Stimulated activated naive CD8-positive, alpha-beta T cell treated with anti-CD3 and anti-CD28 coated beads, Interleukin-15, amount 100 ng/mL, for 72 hours (primary cell): ENCODE measurements around the gene NWD2.
A peak's percentile ranks its signal among the peaks of the same experiment; 100 is the strongest.

Experiments
- ATAC-seq: fragments of 150-1000 bp; cut with Tn5 transposase; 2 replicates; pipeline ENCODE4 v1.10.0; 2021; ENCODE audit warnings: mild to moderate bottlenecking, moderate library complexity
- DNase-seq, 2 donors: peaks; one replicate each; pipeline ENCODE4 v3.0.0; 2021 to 2022
- H3K27ac Mint-ChIP-seq, 2 donors: one replicate each; pipeline ENCODE4 v1.8.0; 2022; ENCODE audit warnings: mild to moderate bottlenecking in 2 of 2, mixed read lengths in 2 of 2, moderate library complexity in 2 of 2
- H3K27me3 Mint-ChIP-seq: one replicate; pipeline ENCODE4 v1.8.0; 2022; ENCODE audit warnings: mixed read lengths
- H3K4me1 Mint-ChIP-seq: one replicate; pipeline ENCODE4 v1.8.0; 2022; ENCODE audit warnings: mild to moderate bottlenecking, mixed read lengths
- H3K4me3 Mint-ChIP-seq, 2 donors: one replicate each; pipeline ENCODE4 v1.8.0; 2022; ENCODE audit warnings: mild to moderate bottlenecking in 2 of 2, mixed read lengths in 2 of 2, moderate library complexity in 1 of 2
- H3K9me3 Mint-ChIP-seq, 2 donors: one replicate each; pipeline ENCODE4 v1.8.0; 2022; ENCODE audit warnings: mixed read lengths in 2 of 2

The NWD2 gene

DNA sequence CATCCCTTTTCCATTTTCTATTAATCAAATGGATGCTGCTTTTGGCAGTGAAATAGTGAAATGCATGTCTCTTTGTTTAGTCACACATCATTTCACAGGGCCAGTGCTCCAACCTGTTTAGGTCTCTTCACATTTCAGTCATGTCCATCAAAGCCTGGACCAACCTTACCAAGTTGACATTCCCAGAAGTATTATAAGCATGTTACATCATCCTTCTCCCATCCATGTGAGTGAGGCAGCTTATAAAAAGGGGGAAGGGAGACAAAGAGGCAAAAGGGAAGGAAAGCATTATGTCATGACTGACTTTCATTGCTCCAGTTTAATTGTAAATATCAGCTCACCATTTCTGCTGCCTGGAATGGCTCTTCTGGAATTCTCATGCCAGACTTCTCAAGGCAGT lies 94.4 kb downstream of the NWD2 start:
- Mint-ChIP-seq H3K27ac (no peak overlapping the region), H3K4me1 (no peaks in the 10 kb centered on the region), H3K27me3 (no peaks in the 10 kb centered on the region), H3K4me3 (no peak overlapping the region), H3K9me3 (peaks cover 0 to 16% of the 10 kb centered on the region in 2 donors)
- ATAC-seq (no peak), DNase-seq (no peak)

DNA sequence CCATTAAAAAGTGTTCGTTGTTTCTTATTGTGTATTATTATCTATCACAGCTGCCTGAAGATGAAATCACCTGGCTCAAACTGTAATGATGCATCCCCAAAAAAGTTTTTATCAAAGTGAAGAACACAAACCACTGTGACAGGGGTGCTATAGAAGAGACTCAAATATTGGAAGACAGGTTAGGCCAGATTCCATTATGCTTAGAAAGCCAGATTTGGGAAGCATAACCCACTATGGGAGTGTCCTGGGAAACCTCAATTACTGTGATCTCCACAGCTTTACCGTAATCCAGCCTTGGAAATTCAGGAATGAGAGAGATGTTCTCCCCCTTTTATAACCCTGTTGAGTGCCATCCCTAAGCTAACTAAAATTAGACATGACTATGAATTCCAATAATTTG lies 114.2 kb downstream of the NWD2 start:
- no peak overlapping the region for H3K4me3 Mint-ChIP-seq
- H3K27ac Mint-ChIP-seq, result no peak overlapping the region
- H3K9me3 Mint-ChIP-seq, result peaks cover 0 to 3% of the 10 kb centered on the region in 2 donors
- ATAC-seq (no peak), DNase-seq (no peak)
- H3K27me3 Mint-ChIP-seq, result peaks cover 26% of the 10 kb centered on the region
- no peaks in the 10 kb centered on the region for H3K4me1 Mint-ChIP-seq

DNA sequence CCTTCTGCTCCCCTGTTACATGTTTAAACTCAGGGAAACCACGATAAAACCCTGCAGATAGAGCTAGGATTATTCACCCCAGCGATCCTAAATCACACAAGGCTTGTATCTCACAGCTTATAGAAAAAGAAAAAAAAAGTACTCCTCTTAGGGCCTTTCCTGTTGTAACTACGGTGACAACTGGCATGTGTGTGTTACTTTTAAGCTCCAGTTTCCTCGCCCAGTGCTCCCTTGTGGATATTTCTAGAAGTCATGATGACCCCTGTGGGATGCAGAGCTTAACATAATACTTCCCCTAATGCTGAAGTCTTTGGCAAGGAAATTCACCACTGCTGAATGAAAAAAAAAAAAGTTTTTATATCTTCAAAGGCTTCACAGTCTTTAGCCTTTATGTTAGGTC lies 114.7 kb downstream of the NWD2 start:
- Mint-ChIP-seq H3K27ac (no peak overlapping the region), H3K4me1 (no peaks in the 10 kb centered on the region), H3K4me3 (no peak overlapping the region), H3K9me3 (no peaks in the 10 kb centered on the region), H3K27me3 (peaks cover 26% of the 10 kb centered on the region)
- ATAC-seq (no peak), DNase-seq (no peak)

DNA sequence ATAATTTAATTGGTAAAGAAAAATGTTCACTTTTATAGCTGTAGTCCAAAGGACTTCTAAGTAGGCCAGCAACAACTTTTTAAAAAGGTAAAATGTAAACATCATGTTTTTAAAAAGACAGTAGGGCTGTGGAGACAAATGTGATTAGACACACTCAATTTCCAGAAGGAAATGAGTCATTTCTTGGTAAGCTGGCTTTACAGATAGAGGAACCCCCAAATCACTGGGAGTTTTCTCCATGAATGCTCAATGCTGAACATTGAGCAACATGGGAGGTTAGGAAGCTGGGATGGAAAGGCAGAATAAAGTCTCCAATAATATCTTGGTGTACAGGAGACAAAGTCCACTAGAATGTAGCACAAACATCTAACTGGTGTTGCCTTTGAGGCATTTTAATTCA lies 121.3 kb downstream of the NWD2 start:
- no peak overlapping the region for H3K27ac Mint-ChIP-seq
- H3K9me3 Mint-ChIP-seq, result no peaks in the 10 kb centered on the region
- DNase-seq, result no peak
- no peaks in the 10 kb centered on the region for H3K4me1 Mint-ChIP-seq
- peaks cover 14% of the 10 kb centered on the region for H3K27me3 Mint-ChIP-seq
- no peak overlapping the region for H3K4me3 Mint-ChIP-seq
- no peak for ATAC-seq

DNA sequence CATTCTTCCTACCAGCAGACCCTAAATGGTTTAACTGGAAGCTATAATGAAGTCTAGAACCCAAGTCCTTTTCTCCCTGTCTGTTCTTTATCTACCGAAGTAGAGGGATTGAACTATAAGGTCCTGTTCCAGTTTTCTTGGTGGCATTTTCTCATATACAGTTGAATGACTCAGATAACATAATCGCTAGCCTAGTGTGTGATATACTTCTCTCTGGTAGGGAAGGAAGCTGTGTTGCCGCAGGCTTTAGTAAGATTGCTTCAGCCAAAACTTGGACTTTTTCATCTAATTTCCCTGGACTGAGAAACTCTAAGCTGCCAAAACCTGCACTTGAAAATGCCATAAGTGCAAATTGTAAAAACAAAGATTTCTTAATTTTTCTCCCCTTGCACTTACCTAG lies 123.4 kb downstream of the NWD2 start:
- no peak for ATAC-seq

DNA sequence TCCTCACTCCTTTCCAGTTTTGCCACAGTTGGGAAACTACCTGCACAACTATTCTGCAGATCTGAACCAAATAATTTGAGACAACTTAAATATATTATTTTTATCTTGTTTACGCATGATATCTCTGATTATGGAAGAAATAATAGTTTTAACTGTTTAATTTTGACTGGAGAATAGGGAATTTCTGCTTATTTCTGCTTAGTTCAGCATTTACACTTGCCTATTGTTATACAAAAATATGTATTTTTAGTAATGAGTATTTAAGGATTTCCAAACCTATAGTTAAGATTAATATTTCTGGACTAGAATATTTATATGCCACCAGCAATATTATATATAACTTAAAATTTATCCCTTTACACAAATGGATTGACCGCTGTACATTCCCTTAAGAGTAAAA lies 125.5 kb downstream of the NWD2 start:
- H3K4me1 Mint-ChIP-seq, result no peaks in the 10 kb centered on the region
- H3K27ac Mint-ChIP-seq, result no peak overlapping the region
- no peaks in the 10 kb centered on the region for H3K9me3 Mint-ChIP-seq
- no peaks in the 10 kb centered on the region for H3K27me3 Mint-ChIP-seq
- no peak for ATAC-seq
- DNase-seq, result no peak
- no peak overlapping the region for H3K4me3 Mint-ChIP-seq

More for the DNA sequence above, 123.4 kb downstream of the NWD2 start:
- Mint-ChIP-seq H3K27ac (no peak overlapping the region), H3K4me1 (no peaks in the 10 kb centered on the region), H3K4me3 (no peak overlapping the region), H3K27me3 (peaks cover 2% of the 10 kb centered on the region), H3K9me3 (no peaks in the 10 kb centered on the region)
- DNase-seq, result no peak

DNA sequence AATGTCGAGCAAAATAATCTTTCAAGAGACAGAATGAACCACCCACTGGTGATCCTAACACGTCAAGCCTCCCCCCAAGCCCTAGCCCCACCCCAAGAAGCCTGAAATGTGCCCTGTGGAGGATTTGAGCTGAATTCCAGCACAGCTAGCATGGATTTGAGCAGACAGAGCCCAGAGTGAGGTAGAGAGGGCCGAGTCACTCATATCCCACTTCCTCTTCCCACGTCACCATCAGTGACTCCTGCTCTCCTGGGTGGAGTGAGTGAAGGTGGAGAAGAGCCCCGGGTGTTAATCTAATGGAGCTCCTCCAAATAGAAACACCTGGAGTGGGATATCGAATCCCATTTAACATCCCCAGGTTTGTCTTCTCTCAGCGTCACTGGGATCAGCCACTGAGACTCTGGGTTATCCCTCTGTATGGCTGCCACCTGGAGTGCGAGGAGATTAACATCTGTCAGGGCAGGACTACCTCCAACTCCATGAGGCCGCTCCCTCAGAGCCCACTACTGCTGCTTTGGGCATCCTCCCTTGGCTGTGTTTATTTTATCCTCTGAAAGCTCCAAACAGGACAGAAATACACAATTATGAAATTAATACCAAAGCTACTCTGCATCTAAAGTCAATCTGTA lies 136.6 kb downstream of the NWD2 start:
- H3K4me1 Mint-ChIP-seq, result no peaks in the 10 kb centered on the region
- H3K9me3 Mint-ChIP-seq, result no peaks in the 10 kb centered on the region
- H3K4me3 Mint-ChIP-seq, result no peak overlapping the region
- H3K27ac Mint-ChIP-seq, result no peak overlapping the region
- DNase-seq (no peak), ATAC-seq (no peak)
- peaks cover 7% of the 10 kb centered on the region for H3K27me3 Mint-ChIP-seq

DNA sequence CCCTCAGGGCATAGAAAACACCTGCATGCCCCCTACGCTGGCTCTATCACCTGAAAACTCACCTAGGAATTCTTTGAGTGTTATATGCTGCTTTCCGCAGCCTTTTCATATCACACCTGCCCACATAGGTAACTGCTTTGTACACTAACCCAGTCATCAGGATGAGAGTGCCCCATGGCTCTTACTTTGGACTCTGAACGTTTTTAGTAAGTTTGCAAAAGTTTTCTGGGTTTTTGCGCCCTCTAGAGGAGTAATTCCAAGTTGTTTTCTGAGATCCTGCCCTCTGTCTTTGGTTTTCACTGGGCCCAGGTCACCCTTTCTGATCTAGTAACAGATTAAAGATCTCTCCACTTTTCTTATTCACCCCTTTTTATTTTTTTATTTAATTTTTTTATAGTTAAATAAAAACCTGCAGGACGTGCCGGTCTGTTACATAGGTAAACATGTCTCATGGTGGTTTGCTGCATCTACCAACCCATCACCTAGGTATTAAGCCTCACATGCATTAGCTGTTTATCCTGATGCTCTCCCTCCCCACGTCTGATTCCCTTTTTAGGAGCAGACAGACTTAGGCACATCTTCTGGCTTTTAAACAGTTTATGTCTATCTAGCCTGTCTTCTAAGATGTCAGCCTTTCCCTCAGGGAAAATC lies 139.2 kb downstream of the NWD2 start:
- ATAC-seq (peak; percentile 42), DNase-seq (peak in 1 of 2 donors; percentile 16)
- no peaks in the 10 kb centered on the region for H3K4me1 Mint-ChIP-seq
- no peak overlapping the region for H3K27ac Mint-ChIP-seq
- H3K27me3 Mint-ChIP-seq, result peaks cover 7% of the 10 kb centered on the region
- no peaks in the 10 kb centered on the region for H3K9me3 Mint-ChIP-seq
- no peak overlapping the region for H3K4me3 Mint-ChIP-seq

DNA sequence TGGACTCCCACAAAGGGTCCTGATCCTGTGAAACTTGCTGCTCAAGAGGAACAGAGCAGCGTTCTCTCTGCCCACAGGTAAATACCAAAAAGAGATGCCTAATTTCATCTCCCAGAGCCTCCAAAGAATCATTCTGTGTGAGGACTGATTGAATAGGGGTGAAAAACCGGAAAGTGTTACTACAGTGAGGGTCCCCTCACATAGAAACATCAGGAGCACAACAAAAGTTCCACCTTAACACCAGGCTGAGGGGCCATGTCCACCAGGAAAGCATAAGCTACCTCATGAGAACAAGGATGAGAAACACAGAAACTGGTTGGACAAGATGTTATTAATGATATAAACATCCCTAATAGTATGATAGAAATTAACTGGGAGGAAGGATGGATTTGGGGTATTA lies 140.9 kb downstream of the NWD2 start:
- no peaks in the 10 kb centered on the region for H3K9me3 Mint-ChIP-seq
- peaks cover 7% of the 10 kb centered on the region for H3K27me3 Mint-ChIP-seq
- no peak overlapping the region for H3K27ac Mint-ChIP-seq
- DNase-seq (no peak), ATAC-seq (no peak)
- H3K4me3 Mint-ChIP-seq, result no peak overlapping the region
- no peaks in the 10 kb centered on the region for H3K4me1 Mint-ChIP-seq

DNA sequence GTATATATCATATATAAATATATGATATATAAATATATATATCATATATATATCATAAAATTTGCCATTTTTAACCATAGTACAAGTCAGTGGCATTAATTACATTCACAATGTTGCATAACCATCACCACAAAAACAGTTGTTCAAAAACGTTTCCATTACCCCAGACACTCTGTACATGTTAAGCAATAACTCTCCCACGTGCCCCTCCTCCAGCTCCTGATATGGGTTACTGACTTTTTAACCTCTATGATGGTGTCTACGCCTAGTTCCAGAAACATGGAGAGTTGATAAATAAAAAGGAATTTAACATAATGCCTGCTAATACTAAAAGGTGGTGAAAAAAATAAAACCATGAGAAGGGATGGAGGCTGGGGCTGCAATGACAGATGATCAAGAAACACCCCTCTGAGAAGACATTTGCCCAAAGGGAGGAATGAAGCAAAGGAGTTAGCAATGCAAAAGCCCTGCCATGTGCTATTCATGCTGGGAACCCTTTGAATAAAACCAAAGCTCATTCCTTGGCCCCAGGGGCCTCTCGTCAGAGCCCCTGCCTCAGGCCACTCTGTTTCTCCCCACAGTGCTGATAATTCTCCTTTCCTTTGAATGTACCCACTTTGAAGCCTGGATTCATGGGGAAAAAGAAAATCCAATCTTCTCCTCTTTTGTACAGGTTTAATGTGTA lies 144.3 kb downstream of the NWD2 start:
- Mint-ChIP-seq H3K27ac (no peak overlapping the region), H3K4me3 (no peak overlapping the region), H3K27me3 (peaks cover 5% of the 10 kb centered on the region), H3K9me3 (no peaks in the 10 kb centered on the region), H3K4me1 (peaks cover 11% of the 10 kb centered on the region)
- ATAC-seq (no peak), DNase-seq (no peak)

DNA sequence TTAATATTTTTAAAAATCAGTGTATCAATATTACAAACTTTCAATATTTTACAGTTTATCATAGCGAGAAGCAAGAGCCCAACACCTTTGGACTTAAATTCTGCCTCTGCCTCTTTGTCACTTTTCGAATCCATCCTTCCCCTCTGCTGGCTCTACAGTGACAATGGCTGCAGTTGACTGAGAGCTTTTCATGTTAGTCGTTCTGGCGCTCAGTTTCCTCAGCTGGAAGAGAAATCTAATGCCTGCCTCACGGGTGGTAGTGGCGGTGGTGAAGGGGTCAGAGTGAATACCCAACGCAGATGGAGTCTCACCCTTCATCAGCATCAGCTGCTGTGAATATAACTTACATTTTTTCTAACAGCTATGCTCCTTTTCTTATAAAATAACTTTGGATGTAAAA lies 144.8 kb downstream of the NWD2 start:
- H3K27me3 Mint-ChIP-seq, result peaks cover 5% of the 10 kb centered on the region
- DNase-seq (no peak), ATAC-seq (no peak)
- H3K9me3 Mint-ChIP-seq, result no peaks in the 10 kb centered on the region
- H3K4me3 Mint-ChIP-seq, result no peak overlapping the region
- peaks cover 16% of the 10 kb centered on the region for H3K4me1 Mint-ChIP-seq
- H3K27ac Mint-ChIP-seq, result no peak overlapping the region

DNA sequence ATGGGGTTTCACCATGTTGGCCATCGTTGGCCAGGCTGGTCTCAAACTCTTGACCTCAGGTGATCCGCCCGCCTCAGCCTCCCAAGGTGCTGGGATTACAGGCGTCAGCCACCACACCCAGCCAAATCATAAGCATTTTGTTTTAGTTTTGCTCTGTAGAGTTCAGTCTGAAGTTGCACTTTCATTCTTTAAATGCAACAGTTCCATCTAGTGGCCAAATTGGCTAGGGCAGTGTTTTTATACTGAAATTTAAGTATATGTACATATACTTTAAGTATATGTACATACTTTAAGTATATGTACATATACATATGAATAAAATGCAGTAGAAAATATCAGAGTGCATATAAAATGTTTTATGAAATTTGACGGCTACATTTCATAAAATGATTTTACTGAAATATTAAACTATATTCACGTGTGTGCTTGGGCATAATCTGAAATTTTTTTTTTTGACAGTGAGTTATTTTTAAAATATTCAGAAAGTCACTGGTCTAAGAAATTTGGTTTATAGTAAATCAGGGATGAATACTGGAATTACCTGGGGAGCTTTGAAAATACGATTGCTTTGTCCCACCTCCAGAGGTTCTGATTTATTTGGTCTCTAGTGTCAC lies 145.5 kb downstream of the NWD2 start:
- Mint-ChIP-seq H3K4me3 (no peak overlapping the region), H3K27me3 (peaks cover 5% of the 10 kb centered on the region), H3K27ac (no peak overlapping the region), H3K4me1 (peaks cover 16% of the 10 kb centered on the region), H3K9me3 (no peaks in the 10 kb centered on the region)
- peak; percentile 16 to 31 for DNase-seq
- peak; percentile 64 for ATAC-seq

DNA sequence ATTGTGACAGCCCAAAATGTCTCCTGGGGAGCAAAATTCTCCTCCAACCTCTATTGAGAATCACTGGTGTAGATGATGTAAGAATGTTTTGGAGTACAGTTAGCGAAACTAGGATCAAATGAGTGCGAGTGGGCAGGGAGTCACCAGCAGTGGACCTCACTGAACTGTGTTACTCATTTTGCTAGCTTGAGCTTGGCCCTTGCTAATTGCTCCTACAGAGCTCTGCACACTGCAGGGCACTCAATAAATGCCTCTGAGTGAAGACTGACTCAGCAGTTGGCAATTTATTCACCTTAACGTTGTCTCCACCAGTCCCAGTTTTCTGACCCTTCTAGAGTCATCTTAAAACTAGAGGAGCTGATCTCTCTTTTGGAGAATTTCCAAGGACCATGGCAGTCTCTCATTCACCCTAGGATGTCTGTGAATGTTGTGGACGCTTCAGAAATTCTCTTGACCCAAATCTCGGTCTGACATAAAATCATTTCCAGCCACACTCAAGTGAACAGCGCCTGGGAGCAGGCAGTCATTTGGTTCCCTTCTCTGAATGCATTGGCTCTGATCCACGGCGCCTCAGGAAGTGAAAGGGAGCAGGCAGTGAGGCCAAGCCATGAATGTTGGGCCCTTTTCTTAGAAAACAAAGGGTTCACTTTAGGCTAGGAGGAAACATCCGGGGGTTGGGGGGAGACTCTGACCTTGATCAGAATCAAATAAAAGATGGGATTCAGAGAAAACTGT lies 148.1 kb downstream of the NWD2 start:
- H3K4me3 Mint-ChIP-seq, result peak overlapping the region in 1 of 2 donors; percentile 21
- peaks cover 16% of the 10 kb centered on the region for H3K4me1 Mint-ChIP-seq
- DNase-seq, result no peak
- H3K27me3 Mint-ChIP-seq, result peaks cover 12% of the 10 kb centered on the region
- ATAC-seq, result peak; percentile 50
- no peak overlapping the region for H3K27ac Mint-ChIP-seq
- no peaks in the 10 kb centered on the region for H3K9me3 Mint-ChIP-seq

DNA sequence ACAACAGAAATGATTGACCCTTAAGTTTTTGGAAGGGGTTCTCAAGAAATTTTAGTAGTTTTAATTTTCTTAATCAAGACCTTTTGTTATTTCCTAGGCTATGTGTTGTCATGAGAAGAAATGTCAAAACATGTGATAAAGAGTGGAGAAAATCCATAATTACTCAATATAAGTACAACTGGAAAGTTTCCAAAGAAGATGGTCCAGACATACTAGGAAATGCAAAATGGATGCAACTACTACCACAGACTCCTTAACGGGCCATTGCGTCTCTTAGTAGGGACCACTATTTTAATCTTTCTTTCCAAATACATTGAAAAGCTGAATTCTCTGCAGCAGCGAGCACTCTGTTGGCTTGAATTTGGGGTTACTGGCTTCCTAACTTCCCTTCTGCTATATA lies 148.8 kb downstream of the NWD2 start:
- Mint-ChIP-seq H3K9me3 (no peaks in the 10 kb centered on the region), H3K4me1 (peaks cover 16% of the 10 kb centered on the region), H3K27me3 (peaks cover 12% of the 10 kb centered on the region), H3K4me3 (no peak overlapping the region), H3K27ac (no peak overlapping the region)
- DNase-seq, result no peak
- ATAC-seq, result no peak

DNA sequence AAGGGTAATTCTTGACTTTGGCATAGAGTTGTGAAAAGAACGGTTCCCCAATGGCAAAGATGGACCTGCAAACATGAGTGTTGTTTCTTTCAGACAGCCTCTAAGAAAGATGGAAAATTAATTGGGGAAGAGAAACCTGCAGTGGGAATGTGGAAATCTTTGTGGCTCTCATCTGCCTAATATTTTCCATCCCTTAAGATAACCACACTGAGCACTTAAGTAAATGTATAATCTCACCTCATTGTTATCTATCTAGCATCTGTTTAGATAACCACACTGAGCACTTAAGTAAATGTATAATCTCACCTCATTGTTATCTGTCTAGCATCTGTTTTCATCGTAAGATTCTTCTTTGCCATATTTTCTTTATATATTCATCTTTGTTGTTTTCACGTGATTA lies 149.3 kb downstream of the NWD2 start:
- DNase-seq (no peak), ATAC-seq (no peak)
- H3K27ac Mint-ChIP-seq, result no peak overlapping the region
- H3K4me3 Mint-ChIP-seq, result no peak overlapping the region
- H3K27me3 Mint-ChIP-seq, result peaks cover 12% of the 10 kb centered on the region
- H3K9me3 Mint-ChIP-seq, result no peaks in the 10 kb centered on the region
- H3K4me1 Mint-ChIP-seq, result peaks cover 16% of the 10 kb centered on the region
